Measurements from ENCODE around the gene CDC42EP3. TPM values are rescaled to one million over a fixed set of nuclear protein-coding genes. Genes with fewer than 3 reads are reported as not detected.

CDC42EP3 gene
- total RNA-seq, 1 donor, result 22.9 TPM

DNA sequence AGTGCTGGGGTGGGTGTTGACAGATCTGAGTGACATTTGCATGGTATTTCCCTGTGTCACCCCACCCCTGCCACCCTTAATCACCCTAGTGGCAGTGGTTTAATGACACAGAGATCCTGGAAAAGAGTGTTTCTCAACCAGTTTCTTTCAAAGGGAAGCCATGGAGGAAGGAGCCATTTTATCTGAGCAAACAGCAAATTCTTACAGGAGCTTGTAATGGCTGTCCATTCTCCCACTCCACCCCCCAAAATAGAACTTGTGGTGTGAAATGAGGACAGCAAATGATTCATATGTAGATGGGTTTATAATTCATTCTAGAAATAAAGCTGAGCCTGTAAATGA, 51.5 kb downstream of the CDC42EP3 start:
- DNase-seq (ENCODE audit: low read depth in 2 of 3, low spot score in 2 of 3), result no peak

DNA sequence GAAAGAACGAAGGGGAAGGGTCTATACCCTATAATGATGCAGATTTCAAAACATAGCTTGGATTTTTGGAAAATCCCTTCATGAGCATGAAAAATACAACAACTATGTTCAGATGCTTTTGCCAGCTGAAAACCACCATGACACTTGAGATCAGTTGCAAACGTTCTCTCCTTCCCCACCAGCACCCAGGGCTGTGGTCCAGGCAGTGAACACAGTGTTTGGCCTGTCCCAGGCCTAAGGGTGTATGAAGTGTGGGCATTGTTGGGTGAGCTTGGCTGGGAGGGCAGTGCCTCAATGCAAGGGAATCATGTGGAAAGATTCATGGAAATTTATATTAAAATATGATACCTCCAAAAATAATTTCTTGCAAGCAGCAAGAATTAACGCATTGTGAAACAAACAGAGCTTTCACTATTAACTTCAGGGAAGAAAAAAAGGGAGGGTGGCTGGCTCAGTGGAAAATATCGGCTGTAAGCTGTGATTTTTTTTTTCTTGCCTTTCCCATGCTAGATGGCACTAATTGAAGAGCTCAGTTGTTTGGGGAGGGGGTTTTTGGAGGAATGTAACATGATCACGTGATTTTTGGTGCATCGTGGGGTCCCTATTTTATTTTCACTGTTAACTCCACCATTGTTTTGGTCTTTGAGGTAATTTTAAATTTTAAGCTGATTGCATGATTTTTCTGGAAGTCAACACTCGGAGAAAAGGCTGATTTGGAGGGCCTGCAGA, 52.0 kb downstream of the CDC42EP3 start:
- no peak for DNase-seq (ENCODE audit: low read depth in 2 of 3, low spot score in 2 of 3)

DNA sequence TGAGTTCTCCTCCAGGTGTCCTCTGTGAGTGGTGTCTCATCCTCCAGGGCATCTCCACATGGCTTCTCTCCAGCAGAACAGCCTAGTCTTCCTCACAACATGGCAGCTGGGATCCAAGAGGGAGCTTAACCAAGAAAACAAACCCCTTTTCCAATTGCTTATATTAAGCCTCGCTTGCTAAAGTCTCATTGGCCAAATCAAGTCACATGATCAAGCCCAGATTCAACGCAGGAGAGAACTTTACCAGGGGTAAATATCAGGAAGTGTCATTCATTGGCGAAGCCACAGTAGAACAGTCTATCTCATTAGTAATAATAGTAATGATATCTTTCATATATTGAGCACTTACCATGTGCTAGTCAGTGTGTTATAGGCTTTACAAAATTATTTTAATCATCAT, 53.1 kb downstream of the CDC42EP3 start:
- no peak for DNase-seq (ENCODE audit: low read depth in 2 of 3, low spot score in 2 of 3)

DNA sequence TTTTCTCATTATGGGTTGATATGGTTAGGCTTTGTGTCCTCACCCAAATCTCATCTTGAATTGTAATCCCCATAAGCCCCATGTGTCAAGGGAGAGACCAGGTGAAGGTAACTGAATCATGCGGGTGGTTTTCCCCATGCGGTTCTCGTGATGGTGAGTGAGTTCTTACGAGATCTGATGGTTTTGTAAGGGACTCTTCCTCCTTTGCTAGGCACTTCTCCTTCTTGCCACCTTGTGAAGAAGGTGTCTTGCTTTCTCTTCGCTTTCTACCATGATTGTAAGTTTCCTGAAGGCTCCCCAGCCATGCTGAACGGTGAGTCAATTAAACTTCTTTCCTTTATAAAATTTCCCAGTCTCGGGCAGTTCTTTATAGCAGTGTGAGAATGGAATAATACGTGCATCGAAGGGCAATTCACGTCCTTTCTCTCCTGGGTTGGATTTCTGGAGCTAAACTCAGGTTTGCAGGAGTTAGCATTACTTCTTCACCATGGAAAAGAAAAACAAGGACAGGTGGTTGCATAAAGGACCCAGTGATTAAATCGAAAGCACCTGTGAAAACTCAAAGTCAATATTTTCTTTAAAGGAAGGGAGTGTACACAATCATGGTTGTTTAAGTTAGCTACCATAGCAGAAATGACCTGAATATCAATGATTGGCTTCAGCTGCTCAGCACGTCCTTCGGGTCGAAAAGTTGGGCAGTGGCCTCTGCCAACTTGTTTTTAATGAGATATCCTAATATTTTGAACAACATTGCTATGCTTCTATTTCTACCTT, 54.1 kb downstream of the CDC42EP3 start:
- DNase-seq (ENCODE audit: low read depth in 2 of 3, low spot score in 2 of 3), result no peak

DNA sequence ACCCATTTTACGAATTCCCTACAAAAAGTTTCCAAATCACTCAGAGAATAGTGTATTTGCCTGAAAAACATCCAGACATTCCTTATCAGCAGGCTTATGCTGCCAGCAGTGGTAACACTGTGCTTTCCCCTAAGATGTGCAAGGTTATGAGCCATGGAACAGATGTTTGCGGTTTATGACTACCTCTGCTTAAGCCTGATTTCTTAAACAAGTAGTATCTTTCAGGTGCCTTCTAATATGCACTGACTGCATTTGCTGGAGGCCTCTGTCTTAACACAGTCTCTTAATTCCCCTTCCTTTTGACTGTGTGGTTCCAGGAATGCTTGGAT, 54.8 kb downstream of the CDC42EP3 start:
- DNase-seq (ENCODE audit: low read depth in 2 of 3, low spot score in 2 of 3), result no peak

DNA sequence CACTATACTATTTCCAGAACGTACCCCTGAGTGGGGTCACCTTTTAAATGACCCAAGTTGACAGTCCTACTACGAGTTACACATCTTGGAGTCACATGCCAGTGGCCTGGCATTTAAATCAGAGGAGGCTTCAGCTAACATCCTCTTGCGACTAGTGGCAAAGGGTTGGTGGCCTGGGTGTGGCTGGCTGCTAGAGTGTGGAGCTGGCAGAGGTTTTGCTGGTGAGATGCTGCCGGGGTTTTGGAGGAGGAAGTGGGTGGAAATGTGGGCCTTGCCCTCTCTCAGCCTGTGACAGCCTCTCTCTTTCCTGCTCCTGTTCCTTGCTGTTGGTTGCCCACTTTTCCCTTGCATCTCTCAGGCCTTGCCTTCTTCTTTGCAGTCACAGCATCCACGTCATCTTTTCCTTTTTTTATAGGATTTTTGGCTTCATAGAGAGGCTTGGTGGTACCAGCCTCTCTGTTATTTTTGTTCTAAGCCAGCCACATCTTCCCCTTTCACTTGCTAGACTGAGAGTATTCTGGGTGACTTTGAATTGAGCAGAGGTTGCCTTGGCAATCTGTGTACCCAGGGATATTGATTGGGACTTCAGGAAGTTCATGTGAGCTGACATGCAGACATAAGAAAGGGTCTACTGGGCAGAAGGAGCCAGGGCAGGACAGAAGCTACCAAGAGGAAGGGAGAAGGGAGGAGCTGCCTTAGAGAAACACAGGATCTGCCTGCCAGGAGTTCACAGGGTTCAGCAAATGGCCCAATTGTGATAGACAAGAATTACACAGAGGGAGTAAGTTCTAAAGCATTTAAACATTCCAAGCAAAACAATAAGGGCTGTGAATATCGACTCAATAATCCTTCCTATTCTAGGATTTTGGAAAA, 55.4 kb downstream of the CDC42EP3 start:
- peak in 1 of 3 donors; percentile 73 for DNase-seq (ENCODE audit: low read depth in 2 of 3, low spot score in 2 of 3)

DNA sequence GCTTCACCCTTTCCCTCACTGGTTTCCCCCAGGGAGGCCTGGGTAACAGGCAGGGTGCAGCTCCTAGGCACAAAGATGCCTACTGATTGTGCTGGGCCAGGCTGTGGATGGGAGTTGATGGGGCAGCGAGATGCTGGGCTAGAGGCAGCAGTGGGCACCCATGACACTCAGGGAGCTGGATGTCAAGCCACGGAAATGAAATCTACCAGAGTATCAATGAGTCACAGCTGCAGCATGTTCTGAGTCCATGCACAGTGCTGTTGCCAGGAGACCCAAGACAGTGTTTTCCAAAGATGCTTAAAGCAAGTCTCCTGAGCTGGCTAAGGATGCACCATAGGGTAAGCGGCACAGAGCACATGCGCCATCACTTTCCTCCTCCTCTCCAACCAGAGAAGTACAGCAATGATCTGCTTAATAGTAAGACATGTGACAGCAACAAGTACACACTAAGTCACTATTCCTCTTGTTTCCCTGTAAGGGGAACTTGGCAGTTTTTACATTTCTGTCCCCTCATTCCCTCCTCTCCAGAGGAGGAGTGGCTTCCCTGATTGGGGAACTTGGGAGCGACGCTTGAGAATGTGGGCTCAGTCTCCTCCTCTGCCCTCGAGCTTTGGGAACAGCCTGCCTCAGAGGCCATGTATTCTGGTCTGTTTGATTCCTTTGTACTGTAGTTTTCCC, 57.2 kb downstream of the CDC42EP3 start:
- no peak for DNase-seq (ENCODE audit: low read depth in 2 of 3, low spot score in 2 of 3)

DNA sequence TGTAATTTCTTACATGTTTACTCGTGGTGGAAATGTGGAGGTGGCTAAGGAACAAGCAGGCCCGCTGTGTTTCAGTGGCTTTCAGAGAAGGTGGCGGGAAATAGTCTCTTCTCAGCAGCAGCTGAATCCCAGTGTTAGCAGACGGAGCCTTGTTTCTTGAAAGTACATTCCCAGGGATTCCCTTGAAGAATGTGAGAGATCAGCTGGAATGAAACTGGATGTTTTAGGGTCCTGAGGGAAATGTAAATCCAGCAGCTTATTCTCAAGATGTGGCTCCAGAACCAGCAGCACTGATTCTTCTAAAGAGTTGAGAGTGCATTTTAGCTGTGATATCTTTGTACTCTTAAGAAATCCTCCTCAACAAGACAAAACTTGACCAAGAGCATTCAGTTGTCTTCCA, 59.1 kb downstream of the CDC42EP3 start:
- DNase-seq (ENCODE audit: low read depth in 2 of 3, low spot score in 2 of 3), result no peak

DNA sequence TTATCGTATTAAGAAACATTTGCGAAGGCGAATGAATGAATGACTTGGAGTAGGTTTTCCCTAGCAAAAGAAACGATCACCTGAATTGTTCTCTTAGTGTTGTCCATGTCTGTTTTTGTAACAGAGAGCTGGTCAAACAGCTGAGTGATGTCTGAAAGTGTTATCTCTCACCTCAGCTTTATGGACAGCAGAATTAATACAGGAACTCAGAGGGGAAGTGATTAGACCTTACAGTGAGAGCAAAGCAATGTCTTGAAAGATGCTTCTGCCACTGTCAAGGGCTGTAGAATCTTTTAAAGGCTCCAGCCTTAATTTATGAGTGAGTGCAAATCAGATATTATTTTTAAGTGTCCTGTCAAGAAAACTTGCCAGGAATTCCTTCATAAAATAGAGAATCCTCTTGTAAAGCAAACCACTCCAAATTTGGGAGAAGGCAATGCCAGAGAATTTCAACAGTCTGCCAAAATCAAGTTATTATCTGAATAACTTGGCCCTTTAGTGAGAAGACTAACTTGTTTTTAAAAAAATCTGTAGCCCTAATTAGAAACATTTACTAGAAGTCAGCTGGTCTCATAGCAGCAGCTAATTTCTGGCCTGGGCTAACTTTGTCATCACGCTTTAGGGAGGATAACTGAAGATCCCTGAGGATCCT, 60.7 kb downstream of the CDC42EP3 start:
- DNase-seq (ENCODE audit: low read depth in 2 of 3, low spot score in 2 of 3), result no peak

DNA sequence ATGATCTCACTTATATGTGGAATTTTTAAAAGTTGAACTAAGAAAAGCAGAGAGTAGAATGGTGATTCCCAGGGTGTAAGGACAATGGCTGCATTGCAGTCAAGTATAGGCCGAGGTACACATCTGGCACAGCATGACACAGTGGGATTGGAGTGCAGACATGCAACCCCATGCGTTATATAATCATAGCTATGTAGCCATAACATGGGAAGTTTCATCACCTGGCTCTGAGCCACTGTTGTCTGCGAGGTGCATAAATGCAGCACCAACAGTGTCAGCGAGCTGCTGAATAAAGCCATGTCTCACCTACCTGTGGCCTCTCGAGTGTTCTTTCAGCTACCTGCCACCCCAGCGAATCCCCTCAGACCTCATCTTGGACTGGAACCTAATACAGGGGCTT, 61.7 kb downstream of the CDC42EP3 start:
- DNase-seq (ENCODE audit: low read depth in 2 of 3, low spot score in 2 of 3), result no peak

DNA sequence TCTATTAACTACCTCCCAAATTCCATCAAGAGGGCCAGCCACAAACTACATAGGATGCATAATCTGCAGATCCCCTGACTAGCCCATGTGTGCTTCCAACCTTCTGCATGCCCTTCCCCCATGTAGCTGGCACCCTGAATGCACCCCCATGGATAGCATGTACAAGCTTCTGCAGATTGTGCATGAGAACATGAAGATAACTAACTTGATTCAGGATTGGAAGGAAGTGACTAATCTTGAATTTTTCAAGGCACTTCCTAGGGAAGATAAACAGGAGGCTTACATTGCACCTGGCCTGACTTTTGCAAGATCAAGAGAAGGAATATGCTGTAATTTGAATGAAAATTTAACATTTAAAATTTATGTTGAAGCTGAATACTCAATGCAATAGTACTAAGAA, 66.7 kb downstream of the CDC42EP3 start:
- DNase-seq (ENCODE audit: low read depth in 2 of 3, low spot score in 2 of 3), result no peak

DNA sequence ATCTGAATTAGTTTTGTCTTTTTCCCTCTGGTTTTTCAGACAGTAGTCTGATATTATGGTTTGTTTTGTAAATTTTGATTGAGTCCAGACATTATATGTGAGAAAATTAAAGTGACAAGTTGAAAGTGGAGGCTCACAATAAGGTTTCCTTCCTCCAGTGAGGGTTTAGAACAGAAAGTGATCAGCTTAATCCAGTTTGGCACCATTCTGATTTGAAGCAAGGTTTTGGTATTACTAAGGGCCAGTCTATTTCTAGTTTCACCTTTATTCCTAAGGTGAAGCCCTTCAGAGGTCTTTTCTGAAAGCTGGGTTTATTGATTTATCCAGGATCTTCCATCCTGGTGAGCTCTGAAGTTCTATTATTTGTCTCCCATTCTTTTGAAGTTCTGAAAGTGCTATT, 68.7 kb downstream of the CDC42EP3 start:
- DNase-seq (ENCODE audit: low read depth in 2 of 3, low spot score in 2 of 3), result no peak

DNA sequence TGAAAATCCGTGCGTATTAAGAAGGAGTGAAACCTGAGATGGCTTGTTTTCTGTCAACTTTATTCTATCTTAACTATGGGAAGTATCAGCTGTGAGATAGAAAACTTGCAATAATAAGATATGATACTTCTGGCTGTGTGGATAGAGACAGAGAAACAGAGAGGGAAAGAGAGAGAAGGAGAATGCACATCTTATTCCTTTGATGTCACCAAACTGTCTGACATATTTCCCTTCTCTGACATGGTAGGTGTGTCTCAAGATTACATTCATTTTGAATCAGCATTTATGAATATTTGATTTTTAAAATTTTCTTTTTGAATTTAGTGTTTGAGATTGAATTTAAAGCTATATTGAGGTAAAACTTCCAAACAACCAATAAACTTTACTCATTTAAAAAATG, 69.4 kb downstream of the CDC42EP3 start:
- no peak for DNase-seq (ENCODE audit: low read depth in 2 of 3, low spot score in 2 of 3)

DNA sequence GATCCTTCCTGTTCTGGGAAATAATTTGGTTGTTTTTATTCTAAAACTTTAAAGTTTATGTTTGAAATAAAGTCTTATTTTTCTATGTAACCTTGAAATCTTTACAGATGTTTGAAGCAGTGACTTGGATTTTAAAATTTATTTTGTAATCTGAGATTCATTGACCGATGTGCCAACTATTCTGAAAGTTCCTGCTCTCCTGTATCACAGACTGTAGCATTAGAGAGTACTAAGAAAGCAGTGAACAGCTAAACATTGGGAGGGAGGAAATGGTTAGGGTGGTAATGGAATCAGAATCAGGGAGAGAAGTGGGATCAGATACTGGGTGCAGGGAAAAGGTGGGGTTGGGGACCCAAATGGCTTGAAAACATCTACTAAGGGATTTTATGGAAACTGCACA, 69.9 kb downstream of the CDC42EP3 start:
- DNase-seq (ENCODE audit: low read depth in 2 of 3, low spot score in 2 of 3), result no peak

DNA sequence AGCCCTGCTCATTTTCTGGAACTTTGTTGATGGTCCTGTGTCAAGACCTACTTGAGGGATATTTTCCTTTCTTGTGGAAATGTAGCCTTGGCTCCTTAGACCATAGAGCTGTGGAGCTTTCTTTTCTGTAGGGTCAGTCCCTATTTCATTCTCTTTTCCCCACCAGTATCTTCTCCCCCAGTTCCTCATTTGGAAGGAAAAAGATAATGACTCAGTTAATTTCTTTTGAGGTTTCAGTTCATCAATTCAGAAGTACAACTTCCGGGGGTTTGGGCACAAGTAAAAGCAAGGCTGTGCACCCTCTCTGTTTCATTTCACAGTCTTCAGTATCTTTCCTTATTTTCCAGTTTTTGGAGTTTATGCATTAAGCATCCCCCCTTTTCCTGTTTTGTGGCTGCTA, 70.7 kb downstream of the CDC42EP3 start:
- DNase-seq (ENCODE audit: low read depth in 2 of 3, low spot score in 2 of 3), result no peak

DNA sequence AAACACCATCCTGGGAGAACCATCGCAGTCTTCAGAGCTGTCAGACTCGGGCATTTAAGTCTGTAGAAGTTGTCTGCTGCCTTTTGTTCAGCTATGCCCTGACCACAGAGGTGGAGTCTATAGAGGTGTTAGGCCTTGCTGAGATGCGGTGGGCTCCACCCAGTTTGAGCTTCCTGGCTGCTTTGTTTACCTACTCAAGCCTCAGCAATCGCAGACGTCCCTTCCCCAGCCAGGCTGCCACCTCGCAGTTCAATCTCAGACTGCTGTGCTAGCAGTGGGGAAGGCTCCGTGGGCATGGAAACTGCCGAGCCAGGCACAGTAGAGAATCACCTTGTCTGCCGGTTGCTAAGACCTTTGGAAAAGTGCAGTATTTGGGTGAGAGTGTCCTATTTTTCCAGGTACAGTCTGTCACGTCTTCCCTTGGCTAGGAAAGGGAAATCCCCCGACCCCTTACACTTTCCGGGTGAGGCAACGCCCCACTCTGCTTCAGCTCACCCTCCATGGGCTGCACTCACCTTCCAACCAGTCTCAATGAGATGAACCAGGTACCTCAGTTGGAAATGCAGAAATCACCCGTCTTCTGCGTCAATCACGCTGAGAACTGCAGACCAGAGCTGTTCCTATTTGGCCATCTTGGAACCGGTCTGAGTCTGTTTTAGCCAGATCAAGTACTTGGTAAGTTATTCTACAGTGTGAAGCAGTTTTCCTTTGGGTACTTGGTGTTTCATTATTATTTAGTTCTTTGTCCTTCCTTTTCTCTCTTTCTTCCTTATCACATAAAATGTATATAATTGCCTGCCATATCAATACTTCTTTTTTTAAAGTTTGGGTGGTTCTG, 71.5 kb downstream of the CDC42EP3 start:
- no peak for DNase-seq (ENCODE audit: low read depth in 2 of 3, low spot score in 2 of 3)

DNA sequence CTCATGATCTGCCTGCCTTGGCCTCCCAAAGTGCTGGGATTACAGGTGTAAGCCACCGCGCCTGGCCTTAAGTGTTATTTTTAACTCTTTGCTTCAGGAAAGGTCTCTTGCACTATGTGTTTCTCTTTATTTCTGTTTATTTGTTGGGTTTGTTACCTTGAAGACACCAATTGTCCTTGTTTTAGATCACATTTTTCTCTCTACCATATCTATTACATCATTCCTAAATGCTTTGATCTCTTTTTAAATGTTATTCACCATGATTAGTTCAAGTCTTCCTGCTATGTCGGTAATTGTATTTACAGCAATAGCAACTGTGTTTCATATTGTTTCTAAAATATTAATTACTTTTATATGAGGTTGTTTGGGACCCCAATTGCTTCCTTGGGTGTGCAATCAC, 77.7 kb downstream of the CDC42EP3 start:
- no peak for DNase-seq (ENCODE audit: low read depth in 2 of 3, low spot score in 2 of 3)

DNA sequence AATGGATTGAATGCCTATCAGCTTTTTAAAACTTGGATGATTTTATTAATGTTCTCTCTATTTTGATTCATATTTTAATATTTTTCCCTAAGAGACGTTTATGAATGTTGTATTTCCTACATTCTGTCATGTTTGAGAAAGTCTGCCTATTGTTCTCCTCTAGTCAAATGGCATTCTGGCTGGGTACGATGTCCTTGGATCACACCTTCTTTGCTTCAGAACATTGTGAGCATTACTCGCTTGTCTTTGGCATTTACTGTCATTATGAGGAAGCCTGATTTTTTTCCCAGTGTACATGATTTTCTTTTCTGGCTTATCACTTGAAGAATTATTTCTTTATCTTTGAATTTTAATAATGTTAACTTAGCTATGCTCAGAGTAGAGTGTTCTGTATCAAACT, 78.4 kb downstream of the CDC42EP3 start:
- no peak for DNase-seq (ENCODE audit: low read depth in 2 of 3, low spot score in 2 of 3)
